OCI-LY3 (cell line): Measurements from ENCODE around the gene TMEM147.

Experiments used
- CTCF ChIP-seq: fragments of 200-600, 300-600 bp; sonication (generic); IDR thresholded peaks from 2 replicates; pipeline ENCODE4 v1.5.1; 2014; ENCODE audit warnings: antibody characterized with exemption, low read length, low read depth
- EZH2phosphoT487 ChIP-seq: fragments of 200-600 bp; shearing (Covaris generic); IDR thresholded peaks from 2 replicates; pipeline ENCODE4 v1.6.1; 2018; ENCODE audit warnings: antibody characterized with exemption, mixed run types, low read depth

GRCh38 chr19:35517342-35517741 is 28.1 kb upstream of the TMEM147 start:
- TF ChIP-seq CTCF (no peak), EZH2phosphoT487 (no peak)
